ENCODE results near the gene OTUD6A.

DNA sequence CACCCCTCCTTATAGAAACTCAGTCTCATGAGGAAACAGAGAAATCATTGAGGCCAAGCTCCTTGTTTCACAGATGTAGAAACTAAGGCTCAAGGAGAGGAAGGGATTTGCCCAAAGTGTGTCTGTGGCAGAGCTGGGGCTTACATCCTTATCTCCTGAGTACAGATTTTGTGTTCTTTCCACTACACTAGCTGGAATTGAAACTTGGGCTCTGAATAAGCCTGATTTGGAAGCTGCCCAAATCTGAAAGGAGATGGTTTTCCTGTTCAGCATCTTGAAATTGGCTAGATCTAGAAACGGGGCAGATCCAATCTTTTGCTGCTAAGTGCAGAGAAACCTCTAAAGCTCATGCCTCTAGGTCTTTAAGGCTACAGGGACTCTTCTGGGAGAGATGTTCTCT lies 36.8 kb upstream of the OTUD6A start:
- TF ChIP-seq, protein P1, sequence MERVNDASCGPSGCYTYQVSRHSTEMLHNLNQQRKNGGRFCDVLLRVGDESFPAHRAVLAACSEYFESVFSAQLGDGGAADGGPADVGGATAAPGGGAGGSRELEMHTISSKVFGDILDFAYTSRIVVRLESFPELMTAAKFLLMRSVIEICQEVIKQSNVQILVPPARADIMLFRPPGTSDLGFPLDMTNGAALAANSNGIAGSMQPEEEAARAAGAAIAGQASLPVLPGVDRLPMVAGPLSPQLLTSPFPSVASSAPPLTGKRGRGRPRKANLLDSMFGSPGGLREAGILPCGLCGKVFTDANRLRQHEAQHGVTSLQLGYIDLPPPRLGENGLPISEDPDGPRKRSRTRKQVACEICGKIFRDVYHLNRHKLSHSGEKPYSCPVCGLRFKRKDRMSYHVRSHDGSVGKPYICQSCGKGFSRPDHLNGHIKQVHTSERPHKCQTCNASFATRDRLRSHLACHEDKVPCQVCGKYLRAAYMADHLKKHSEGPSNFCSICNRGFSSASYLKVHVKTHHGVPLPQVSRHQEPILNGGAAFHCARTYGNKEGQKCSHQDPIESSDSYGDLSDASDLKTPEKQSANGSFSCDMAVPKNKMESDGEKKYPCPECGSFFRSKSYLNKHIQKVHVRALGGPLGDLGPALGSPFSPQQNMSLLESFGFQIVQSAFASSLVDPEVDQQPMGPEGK (CRISPR knock-in tag; IDR thresholded peaks at IDR 0.05; ENCODE audit: borderline replicate concordance) = no peak
- TF ChIP-seq TOX (CRISPR knock-in tag; IDR thresholded peaks at IDR 0.05; ENCODE audit: borderline replicate concordance) (no peak), ISL1 (CRISPR knock-in tag; IDR thresholded peaks at IDR 0.05) (no peak), ESRRG (CRISPR knock-in tag; IDR thresholded peaks at IDR 0.05) (no peak), GLIS3 (CRISPR knock-in tag; IDR thresholded peaks at IDR 0.05) (no peak), PPARA (CRISPR knock-in tag; IDR thresholded peaks at IDR 0.05; ENCODE audit: borderline replicate concordance) (no peak), ZNF8 (CRISPR knock-in tag; IDR thresholded peaks at IDR 0.05) (no peak), ARNTL (CRISPR knock-in tag; IDR thresholded peaks at IDR 0.05; ENCODE audit: borderline replicate concordance, low read depth) (no peak), ZNF565 (CRISPR knock-in tag; conservative IDR thresholded peaks at IDR 0.05; ENCODE audit: low read depth) (no peak), ZFP3 (CRISPR knock-in tag; IDR thresholded peaks at IDR 0.05) (no peak), ZFP30 (CRISPR knock-in tag; IDR thresholded peaks at IDR 0.05) (no peak)
- TF ChIP-seq, protein P2, sequence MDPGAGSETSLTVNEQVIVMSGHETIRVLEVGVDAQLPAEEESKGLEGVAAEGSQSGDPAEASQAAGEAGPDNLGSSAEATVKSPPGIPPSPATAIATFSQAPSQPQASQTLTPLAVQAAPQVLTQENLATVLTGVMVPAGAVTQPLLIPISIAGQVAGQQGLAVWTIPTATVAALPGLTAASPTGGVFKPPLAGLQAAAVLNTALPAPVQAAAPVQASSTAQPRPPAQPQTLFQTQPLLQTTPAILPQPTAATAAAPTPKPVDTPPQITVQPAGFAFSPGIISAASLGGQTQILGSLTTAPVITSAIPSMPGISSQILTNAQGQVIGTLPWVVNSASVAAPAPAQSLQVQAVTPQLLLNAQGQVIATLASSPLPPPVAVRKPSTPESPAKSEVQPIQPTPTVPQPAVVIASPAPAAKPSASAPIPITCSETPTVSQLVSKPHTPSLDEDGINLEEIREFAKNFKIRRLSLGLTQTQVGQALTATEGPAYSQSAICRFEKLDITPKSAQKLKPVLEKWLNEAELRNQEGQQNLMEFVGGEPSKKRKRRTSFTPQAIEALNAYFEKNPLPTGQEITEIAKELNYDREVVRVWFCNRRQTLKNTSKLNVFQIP (CRISPR knock-in tag; IDR thresholded peaks at IDR 0.05; ENCODE audit: borderline replicate concordance, low read depth) = no peak
- TF ChIP-seq, protein P3, sequence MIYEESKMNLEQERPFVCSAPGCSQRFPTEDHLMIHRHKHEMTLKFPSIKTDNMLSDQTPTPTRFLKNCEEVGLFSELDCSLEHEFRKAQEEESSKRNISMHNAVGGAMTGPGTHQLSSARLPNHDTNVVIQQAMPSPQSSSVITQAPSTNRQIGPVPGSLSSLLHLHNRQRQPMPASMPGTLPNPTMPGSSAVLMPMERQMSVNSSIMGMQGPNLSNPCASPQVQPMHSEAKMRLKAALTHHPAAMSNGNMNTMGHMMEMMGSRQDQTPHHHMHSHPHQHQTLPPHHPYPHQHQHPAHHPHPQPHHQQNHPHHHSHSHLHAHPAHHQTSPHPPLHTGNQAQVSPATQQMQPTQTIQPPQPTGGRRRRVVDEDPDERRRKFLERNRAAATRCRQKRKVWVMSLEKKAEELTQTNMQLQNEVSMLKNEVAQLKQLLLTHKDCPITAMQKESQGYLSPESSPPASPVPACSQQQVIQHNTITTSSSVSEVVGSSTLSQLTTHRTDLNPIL (CRISPR knock-in tag; IDR thresholded peaks at IDR 0.05; ENCODE audit: low read depth) = no peak
